ENCODE data around the gene RASD2.

Gene RASD2

DNA sequence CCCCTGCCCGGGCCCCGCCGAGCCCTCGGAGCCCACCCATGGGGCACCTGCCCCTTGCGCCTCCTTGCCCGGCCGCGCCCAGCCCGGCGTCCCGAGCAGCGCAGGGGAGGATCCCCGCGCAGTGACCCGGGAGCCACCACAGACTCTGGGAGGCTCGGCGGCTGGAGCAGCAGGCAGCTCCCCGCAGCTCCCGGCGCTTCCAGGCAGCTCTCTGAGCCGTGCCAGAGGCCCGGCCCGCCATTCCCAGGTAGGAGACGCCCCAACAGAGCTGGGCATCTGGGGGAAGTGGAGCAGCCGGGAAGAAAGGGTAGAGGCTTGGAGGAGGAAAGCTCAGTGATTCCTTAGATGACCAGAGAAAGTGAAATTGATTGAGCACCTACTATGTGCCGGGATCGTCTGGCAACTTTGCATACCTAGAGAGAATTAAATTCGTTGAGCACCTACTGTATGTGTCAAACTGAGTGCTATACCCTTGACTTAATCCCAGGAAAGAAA lies 670 bp downstream of the RASD2 start:
- DNase-seq (ENCODE audit: low read depth) = peak; percentile 39

DNA sequence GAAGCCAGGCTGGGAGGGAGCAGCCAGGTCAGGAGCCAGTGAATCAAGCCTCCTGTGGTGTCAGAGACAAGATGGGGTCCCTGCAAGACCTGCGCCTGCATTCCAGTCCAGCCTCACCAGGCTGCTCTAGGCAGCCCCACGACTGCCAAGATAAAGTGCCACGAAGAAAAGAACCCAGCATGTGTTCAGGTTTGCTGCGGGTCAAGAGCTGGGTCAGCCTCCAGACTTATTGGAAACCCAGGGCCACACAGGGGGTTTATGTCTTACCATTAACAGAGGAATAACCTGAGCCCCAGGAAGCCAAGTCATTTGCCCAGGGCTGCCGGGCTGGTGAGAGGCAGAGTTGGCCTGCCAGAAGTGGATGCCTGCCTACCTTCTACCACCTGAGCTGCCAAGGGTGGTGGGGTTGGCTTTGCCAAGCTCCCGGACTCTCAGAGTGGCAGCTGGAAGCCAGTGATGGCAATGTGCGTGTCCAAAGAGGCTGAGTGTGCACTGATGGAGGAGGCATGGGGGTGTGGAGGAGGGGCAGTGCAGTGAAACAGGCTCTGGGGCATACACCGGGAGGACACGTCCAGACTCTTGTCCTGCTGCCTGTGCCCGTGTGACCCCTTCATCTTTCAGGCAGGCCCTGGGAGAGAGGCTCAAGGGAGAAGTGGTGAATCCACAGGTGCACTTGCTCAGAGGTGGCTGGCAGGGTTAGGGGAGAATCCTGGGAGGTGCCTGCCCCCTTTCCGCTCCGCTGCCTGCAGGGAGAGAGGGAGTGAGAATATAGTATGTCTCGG lies 1.7 kb downstream of the RASD2 start:
- DNase-seq (ENCODE audit: low read depth) = no peak

- DNase-seq (ENCODE audit: low read depth) = no peak
Measured at GRCh38 chr22:35542939-35543516, 2.4 kb downstream of the RASD2 start.

DNA sequence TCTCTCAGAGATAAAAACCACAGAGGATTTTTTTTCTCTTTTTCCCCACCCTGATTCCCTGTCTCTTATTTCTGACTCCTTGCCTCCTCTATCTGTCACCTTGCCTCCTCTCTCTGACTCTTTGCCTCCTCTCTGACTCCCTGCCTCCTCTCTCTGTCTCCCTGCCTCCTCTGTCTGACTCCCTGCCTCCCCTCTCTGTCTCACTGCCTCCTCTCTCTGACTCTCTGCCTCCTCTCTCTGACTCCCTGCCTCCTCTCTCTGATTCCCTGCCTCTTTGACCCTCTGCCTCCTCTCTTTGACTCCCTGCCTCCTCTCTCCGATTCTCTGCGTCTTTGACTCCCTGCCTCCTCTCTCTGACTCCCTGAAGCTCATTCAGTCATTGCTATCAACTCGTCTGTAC lies 3.1 kb downstream of the RASD2 start:
- DNase-seq (ENCODE audit: low read depth) = no peak

DNA sequence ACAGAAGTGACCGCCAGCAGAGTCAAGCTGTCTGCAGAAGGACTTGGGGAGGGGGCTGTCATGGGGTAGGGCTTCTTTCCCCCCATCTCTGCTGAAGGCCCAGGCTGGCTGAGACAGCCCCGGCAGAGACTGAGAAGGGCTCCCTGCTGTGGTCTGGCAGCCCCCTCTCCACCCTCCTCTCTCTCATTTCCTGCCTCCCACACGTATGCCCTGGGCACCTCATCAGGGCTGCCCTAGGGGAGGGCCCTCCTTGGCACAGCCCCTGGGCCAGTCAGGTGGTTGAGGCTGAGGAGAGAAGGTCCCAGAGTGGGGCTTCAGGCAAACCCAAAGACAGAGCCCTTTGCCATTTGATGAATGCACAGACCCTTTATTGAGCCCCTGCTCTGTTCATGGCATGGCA lies 3.6 kb downstream of the RASD2 start:
- no peak for DNase-seq (ENCODE audit: low read depth)

GRCh38 chr22:35544827-35545226 lies 4.2 kb downstream of the RASD2 start:
- DNase-seq (ENCODE audit: low read depth) = no peak

DNA sequence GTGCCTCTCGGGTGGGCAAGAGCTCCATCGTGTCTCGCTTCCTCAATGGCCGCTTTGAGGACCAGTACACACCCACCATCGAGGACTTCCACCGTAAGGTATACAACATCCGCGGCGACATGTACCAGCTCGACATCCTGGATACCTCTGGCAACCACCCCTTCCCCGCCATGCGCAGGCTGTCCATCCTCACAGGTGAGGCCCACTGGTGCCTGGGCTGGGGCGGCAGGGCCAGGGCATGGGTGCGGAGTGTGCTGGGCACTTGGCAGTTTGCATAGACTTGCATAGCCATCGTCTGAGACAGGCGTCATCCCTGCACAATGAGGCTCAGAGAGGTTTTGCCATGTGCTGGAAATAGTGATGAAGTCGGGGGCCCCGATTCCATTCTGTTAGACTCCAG lies 6.3 kb downstream of the RASD2 start:
- DNase-seq (ENCODE audit: low read depth) = no peak

- DNase-seq (ENCODE audit: low read depth) = no peak
Measured at GRCh38 chr22:35547987-35548721, 7.5 kb downstream of the RASD2 start.

GRCh38 chr22:35548722-35549112 lies 8.1 kb downstream of the RASD2 start:
- DNase-seq (ENCODE audit: low read depth) = no peak

DNA sequence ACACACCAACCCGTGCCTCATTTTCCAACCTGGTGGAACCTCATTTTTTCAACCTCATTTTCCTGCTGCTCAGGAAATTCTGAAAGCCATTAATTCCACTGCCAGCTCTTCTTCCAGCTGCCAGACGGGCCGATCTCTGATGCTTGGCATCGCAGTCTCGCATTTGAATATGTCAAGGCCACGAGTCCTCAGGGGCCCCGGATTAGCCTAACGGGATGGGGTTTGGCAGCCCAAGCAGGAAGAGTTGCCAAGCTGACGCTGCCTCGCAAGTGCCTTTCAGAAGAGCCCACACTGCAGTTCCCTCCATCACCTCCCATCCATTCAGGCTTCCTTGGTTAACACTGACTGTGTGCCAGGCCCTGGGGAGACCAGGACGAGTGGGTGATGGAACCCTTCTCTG lies 8.7 kb downstream of the RASD2 start:
- no peak for DNase-seq (ENCODE audit: low read depth)

- no peak for DNase-seq (ENCODE audit: low read depth)
Measured at GRCh38 chr22:35551549-35552177, 11.0 kb downstream of the RASD2 start.

DNA sequence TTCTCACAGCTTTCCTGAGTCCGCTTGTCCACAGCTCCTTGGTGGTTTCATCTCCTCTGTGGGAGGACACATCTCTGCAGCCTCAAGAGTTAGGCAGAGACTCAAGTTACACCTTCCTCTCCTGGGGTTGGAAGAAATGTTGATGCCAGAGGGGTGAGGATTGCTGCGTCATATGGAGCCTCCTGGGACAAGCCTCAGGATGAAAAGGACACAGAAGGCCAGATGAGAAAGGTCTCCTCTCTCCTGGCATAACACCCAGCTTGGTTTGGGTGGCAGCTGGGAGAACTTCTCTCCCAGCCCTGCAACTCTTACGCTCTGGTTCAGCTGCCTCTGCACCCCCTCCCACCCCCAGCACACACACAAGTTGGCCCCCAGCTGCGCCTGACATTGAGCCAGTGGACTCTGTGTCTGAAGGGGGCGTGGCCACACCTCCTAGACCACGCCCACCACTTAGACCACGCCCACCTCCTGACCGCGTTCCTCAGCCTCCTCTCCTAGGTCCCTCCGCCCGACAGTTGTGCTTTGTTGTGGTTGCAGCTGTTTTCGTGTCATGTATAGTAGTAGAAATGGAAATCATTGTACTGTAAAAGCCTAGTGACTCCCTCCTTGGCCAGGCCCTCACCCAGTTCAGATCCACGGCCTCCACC lies 11.7 kb downstream of the RASD2 start:
- DNase-seq (ENCODE audit: low read depth) = no peak

- no peak for DNase-seq (ENCODE audit: low read depth)
Measured at GRCh38 chr22:35552846-35553245, 12.2 kb downstream of the RASD2 start.

DNA sequence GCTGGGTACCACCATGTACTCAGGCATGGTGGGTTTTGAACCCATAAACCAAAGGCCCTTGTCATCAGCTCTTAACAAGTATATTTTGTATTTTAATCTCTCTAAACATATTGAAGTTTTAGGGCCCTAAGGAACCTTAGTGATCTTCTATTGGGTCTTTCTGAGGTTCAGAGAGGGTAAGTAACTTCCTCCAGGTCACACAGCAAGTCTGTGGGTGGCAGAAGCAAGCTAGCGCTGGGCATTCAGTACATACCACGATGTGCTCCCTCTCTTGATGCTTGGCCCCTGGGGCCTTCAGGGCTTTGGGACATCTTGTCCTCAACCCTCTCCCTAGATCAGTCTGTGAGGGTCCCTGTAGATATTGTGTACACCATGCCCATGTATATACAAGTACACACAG lies 12.7 kb downstream of the RASD2 start:
- no peak for DNase-seq (ENCODE audit: low read depth)

DNA sequence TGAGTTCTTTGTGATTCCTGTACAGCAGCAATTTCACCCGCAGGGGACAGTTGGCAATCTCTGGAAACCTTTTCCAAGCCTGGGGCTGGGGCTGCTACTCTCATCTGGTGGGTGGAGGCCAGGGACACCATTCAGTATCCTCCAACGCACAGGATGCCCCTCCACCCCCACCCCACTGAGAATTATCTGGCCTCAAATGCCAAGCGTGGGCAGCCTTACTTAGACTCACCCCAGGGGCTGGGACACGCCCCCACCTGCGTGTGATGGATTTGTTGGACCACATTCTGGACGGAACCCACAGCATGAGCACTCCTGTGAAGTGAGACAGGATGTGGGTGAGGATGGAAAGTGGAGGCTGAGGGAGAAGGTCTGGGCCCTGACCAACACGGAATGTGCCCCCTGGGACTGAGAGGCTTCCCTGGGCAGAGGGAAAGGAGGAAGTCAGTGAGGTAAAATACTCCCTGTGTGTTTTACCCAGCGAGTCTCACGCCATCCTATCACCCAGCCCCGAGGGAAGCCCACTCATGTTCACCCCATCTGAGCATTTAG lies 13.7 kb downstream of the RASD2 start:
- no peak for DNase-seq (ENCODE audit: low read depth)

- DNase-seq (ENCODE audit: low read depth) = peak; percentile 72
Measured at GRCh38 chr22:35555483-35555890, 14.9 kb downstream of the RASD2 start.

GRCh38 chr22:35555946-35556547 lies 15.4 kb downstream of the RASD2 start:
- no peak for DNase-seq (ENCODE audit: low read depth)

- DNase-seq (ENCODE audit: low read depth) = no peak
Measured at GRCh38 chr22:35556666-35557065, 16.0 kb downstream of the RASD2 start.

- no peak for DNase-seq (ENCODE audit: low read depth)
Measured at GRCh38 chr22:35558031-35558430, 17.4 kb downstream of the RASD2 start.

GRCh38 chr22:35558719-35559118 lies 18.1 kb downstream of the RASD2 start:
- no peak for DNase-seq (ENCODE audit: low read depth)

GRCh38 chr22:35559354-35560005 lies 18.8 kb downstream of the RASD2 start:
- no peak for DNase-seq (ENCODE audit: low read depth)
